ENCODE measurements around the gene TNFRSF19. TPM values are rescaled to one million over a fixed set of nuclear protein-coding genes. Genes with fewer than 3 reads are reported as not detected.

TNFRSF19 gene
- total and polyA plus RNA-seq, 10 of the 15 experiments (the other 5 are each of a cell fraction or from before 2014, with no cell fraction given): 16.4 to 46.2 (median 35.4) TPM

DNA sequence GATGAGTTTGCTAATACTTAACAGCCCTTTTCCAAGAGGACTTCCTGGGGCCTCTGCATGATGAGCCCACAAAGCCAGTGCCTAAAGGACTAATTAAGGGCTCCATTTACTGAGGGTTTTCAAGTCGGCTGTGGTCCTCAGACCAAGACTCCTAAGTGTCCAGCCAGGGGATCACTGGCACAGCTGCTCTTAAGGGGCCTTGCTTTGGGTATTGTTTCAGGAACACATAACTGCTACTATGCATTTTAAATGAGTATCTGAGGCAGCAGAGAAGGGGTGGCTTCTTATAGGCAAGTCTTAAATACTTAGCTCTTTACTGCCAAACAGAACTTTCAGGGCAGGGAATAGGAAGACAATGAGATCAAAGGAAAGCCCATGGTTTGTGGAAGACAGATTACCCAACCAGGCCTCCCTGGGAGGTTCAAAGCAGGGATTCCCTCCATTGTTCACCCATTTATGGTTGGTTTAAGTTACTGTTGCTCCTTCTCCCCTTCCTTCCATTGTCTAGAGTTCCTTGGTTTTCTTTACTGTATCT lies 61.9 kb downstream of the TNFRSF19 start:
- 19% methylated on average over 1 of the region's 1 CpG for WGBS (ENCODE audit: insufficient coverage, insufficient replicate concordance, low lambda C conversion rate, missing lambda C conversion rate)
- peak overlapping the region; percentile 7; the same call in 1 of the 2 replicates for H2AFZ ChIP-seq (ENCODE audit: control insufficient read depth, low read depth, low read length)
- H3K9me3 ChIP-seq (replicated peaks; ENCODE audit: control insufficient read depth, insufficient read depth, low read length): no peaks in the 10 kb centered on the region; the same call in 2 of the 3 replicates
- BruUV-seq (replicated peaks): no TSS peak
- no peak for FAIRE-seq
- no peak overlapping the region for H3K4me2 ChIP-seq (ENCODE audit: control insufficient read depth, insufficient read depth)
- no peak overlapping the region for H3K4me3 ChIP-seq
- ATAC-seq: no peak
- H3K36me3 ChIP-seq (ENCODE audit: control insufficient read depth in 2 of 2, insufficient read depth in 2 of 2, low read length in 1 of 2): peaks cover 0 to 12% of the 10 kb centered on the region in 2 experiments; a peak in 2 of 4 replicates
- H3K79me2 ChIP-seq (ENCODE audit: control insufficient read depth, insufficient read depth, low read length): no peaks in the 10 kb centered on the region; the same call in 1 of the 2 replicates
- intact Hi-C loops (cut with micrococcal nuclease; ENCODE audit: unreplicated experiment): no loop called here
- ChIA-PET POLR2A (no interaction called here), RAD21 (ENCODE audit: unreplicated experiment) (no interaction called here), SMC1A (ENCODE audit: uncharacterized antibody, unreplicated experiment) (interaction anchor here (0.7 to 1.1 kb wide), 2 partner anchors 38 to 42 kb away, joined by 3 read pairs; no protein-coding TSS in a partner anchor), CTCF (no interaction called here)
- no peaks in the 10 kb centered on the region for H3K4me1 ChIP-seq (ENCODE audit: control insufficient read depth, insufficient read depth, low read length)
- H3K27me3 ChIP-seq (replicated peaks in 1 of 2; ENCODE audit: control insufficient read depth in 2 of 2, insufficient read depth in 2 of 2, low read length in 1 of 2): no peaks in the 10 kb centered on the region; a peak in 1 of 4 replicates
- H3K9ac ChIP-seq (ENCODE audit: control insufficient read depth, insufficient read depth, low read length): no peak overlapping the region; the same call in 1 of the 2 replicates
- TF ChIP-seq, protein P1, sequence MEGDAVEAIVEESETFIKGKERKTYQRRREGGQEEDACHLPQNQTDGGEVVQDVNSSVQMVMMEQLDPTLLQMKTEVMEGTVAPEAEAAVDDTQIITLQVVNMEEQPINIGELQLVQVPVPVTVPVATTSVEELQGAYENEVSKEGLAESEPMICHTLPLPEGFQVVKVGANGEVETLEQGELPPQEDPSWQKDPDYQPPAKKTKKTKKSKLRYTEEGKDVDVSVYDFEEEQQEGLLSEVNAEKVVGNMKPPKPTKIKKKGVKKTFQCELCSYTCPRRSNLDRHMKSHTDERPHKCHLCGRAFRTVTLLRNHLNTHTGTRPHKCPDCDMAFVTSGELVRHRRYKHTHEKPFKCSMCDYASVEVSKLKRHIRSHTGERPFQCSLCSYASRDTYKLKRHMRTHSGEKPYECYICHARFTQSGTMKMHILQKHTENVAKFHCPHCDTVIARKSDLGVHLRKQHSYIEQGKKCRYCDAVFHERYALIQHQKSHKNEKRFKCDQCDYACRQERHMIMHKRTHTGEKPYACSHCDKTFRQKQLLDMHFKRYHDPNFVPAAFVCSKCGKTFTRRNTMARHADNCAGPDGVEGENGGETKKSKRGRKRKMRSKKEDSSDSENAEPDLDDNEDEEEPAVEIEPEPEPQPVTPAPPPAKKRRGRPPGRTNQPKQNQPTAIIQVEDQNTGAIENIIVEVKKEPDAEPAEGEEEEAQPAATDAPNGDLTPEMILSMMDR (IDR thresholded peaks at IDR 0.05 in 2 of 3, conservative IDR thresholded peaks at IDR 0.05 in 1 of 3; ENCODE audit: control insufficient read depth in 2 of 3, extremely low read depth in 1 of 3, insufficient read depth in 1 of 3, low read depth in 3 of 3, low read length in 3 of 3): no peak
- TF ChIP-seq MEF2B (IDR thresholded peaks at IDR 0.05; ENCODE audit: partially characterized antibody, poor library complexity, severe bottlenecking) (no peak), TCF3 (IDR thresholded peaks at IDR 0.05; ENCODE audit: borderline replicate concordance, insufficient read depth, low read depth, low read length) (no peak), RELA (IDR thresholded peaks at IDR 0.05; ENCODE audit: borderline replicate concordance, partially characterized antibody) (no peak), SMARCA5 (IDR thresholded peaks at IDR 0.05) (no peak)
- no peak overlapping the region for H3K27ac ChIP-seq (ENCODE audit: control insufficient read depth, insufficient read depth)
- DNase-seq (ENCODE audit: low read depth, low spot score): no peak
- in situ Hi-C loops (cut with MboI): no loop called here
- 0 out of 2 replicates have a peak, but pooled peaks cover 3% of the 10 kb centered on the region for H4K20me1 ChIP-seq (ENCODE audit: control insufficient read depth, insufficient read depth)

All from GM12878 (cell line).